Ovary (tissue), 3 donors: Measurements from ENCODE around the gene TGM5.

Experiments used
- EP300 ChIP-seq: sonication (generic); formaldehyde crosslinking; IDR thresholded peaks from one replicate; pipeline ENCODE4 v1.6.1; 2017; ENCODE audit warnings: antibody characterized with exemption
- POLR2A ChIP-seq: fragments of 450-650 bp; IDR thresholded peaks from one replicate; pipeline ENCODE4 v1.6.1; 2017; ENCODE audit warnings: antibody characterized with exemption, mild to moderate bottlenecking, moderate library complexity
- TF ChIP-seq, protein P1 (sequence below), 3 donors: fragments of 450-650 bp in 2 of 3; fragments of 200-600 bp in 1 of 3; IDR thresholded peaks; one replicate each; pipeline versions ENCODE4 v1.5.1 to v1.8.0; 2016 to 2022; ENCODE audit warnings: antibody characterized with exemption in 3 of 3, mild to moderate bottlenecking in 1 of 3
- donor health status: DM: no; HTN: no; CAD: no.

GRCh38 chr15:43243020-43243645 lies 23.6 kb downstream of the TGM5 start:
- TF ChIP-seq EP300 (no peak), POLR2A (no peak)
- TF ChIP-seq, protein P1, sequence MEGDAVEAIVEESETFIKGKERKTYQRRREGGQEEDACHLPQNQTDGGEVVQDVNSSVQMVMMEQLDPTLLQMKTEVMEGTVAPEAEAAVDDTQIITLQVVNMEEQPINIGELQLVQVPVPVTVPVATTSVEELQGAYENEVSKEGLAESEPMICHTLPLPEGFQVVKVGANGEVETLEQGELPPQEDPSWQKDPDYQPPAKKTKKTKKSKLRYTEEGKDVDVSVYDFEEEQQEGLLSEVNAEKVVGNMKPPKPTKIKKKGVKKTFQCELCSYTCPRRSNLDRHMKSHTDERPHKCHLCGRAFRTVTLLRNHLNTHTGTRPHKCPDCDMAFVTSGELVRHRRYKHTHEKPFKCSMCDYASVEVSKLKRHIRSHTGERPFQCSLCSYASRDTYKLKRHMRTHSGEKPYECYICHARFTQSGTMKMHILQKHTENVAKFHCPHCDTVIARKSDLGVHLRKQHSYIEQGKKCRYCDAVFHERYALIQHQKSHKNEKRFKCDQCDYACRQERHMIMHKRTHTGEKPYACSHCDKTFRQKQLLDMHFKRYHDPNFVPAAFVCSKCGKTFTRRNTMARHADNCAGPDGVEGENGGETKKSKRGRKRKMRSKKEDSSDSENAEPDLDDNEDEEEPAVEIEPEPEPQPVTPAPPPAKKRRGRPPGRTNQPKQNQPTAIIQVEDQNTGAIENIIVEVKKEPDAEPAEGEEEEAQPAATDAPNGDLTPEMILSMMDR (IDR thresholded peaks at IDR 0.05): no peak
